ENCODE data around the gene PROC. TPM values are rescaled to one million over a fixed set of nuclear protein-coding genes. Genes with fewer than 3 reads are reported as not detected.

The PROC gene
- total and polyA plus RNA-seq, 2 of the 8 experiments (the other 6 are each of a cell fraction or from before 2014, with no cell fraction given): 1.5 to 1.6 TPM

DNA sequence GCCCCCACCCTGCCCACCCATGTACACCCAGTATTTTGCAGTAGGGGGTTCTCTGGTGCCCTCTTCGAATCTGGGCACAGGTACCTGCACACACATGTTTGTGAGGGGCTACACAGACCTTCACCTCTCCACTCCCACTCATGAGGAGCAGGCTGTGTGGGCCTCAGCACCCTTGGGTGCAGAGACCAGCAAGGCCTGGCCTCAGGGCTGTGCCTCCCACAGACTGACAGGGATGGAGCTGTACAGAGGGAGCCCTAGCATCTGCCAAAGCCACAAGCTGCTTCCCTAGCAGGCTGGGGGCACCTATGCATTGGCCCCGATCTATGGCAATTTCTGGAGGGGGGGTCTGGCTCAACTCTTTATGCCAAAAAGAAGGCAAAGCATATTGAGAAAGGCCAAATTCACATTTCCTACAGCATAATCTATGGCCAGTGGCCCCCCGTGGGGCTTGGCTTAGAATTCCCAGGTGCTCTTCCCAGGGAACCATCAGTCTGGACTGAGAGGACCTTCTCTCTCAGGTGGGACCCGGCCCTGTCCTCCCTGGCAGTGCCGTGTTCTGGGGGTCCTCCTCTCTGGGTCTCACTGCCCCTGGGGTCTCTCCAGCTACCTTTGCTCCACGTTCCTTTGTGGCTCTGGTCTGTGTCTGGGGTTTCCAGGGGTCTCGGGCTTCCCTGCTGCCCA, 9.3 kb downstream of the PROC start (continued):
- TF ChIP-seq KDM4A (IDR thresholded peaks at IDR 0.05; ENCODE audit: low read depth, low read length, severe bottlenecking): no peak
- TF ChIP-seq SP1 (IDR thresholded peaks at IDR 0.05; ENCODE audit: low read depth, low read length): no peak
- no peak for TF ChIP-seq SIRT6 (IDR thresholded peaks at IDR 0.05; ENCODE audit: low read length)
- no peak for TF ChIP-seq RBBP5 (IDR thresholded peaks at IDR 0.05; ENCODE audit: borderline replicate concordance, low read depth, low read length)
